Upper lobe of left lung (tissue), 6 donors: Measurements from ENCODE around the gene RAB37. TPM values are rescaled to one million over a fixed set of nuclear protein-coding genes. Genes with fewer than 3 reads are reported as not detected.
A peak's percentile ranks its signal among the peaks of the same experiment; 100 is the strongest.

Experiments
- ATAC-seq, 2 donors: fragments of 200-7000 bp; cut with Tn5 transposase; one replicate each; pipeline ENCODE4 v1.9.1; 2022; ENCODE audit warnings: mild to moderate bottlenecking in 2 of 2, moderate library complexity in 2 of 2; ENCODE audit not compliant: low FRiP score in 2 of 2
- DNase-seq, 2 donors: peaks; one replicate each; pipeline ENCODE4 v3.0.0-alpha.2; 2019 to 2020
- H3K27ac ChIP-seq, 4 donors: fragments of 200-600 bp; sonication (generic); one replicate each; pipeline ENCODE4 v1.5.1; 2016 to 2019
- H3K27me3 ChIP-seq, 4 donors: fragments of 200-600 bp; sonication (generic); one replicate each; pipeline ENCODE4 v1.5.1; 2017 to 2019
- H3K36me3 ChIP-seq, 4 donors: fragments of 200-600 bp; sonication (generic); one replicate each; pipeline ENCODE4 v1.5.1; 2016 to 2019
- H3K4me1 ChIP-seq, 4 donors: fragments of 200-600 bp; sonication (generic); one replicate each; pipeline ENCODE4 v1.5.1; 2018 to 2019
- H3K4me3 ChIP-seq, 4 donors: fragments of 200-600 bp; sonication (generic); one replicate each; pipeline ENCODE4 v1.5.1; 2017 to 2019; ENCODE audit warnings: mild to moderate bottlenecking in 2 of 4, moderate library complexity in 1 of 4
- H3K9me3 ChIP-seq, 4 donors: fragments of 200-600 bp; sonication (generic); one replicate each; pipeline ENCODE4 v1.5.1; 2018 to 2019
- EP300 ChIP-seq, 4 donors: sonication (generic); formaldehyde crosslinking; IDR thresholded peaks; one replicate each; pipeline ENCODE4 v1.5.1; 2017; ENCODE audit warnings: antibody characterized with exemption in 4 of 4, control low read depth in 2 of 4
- POLR2A ChIP-seq, 4 donors: fragments of 450-650 bp; IDR thresholded peaks; one replicate each; pipeline ENCODE4 v1.5.1; 2016 to 2017; ENCODE audit warnings: antibody characterized with exemption in 4 of 4, mild to moderate bottlenecking in 2 of 4
- POLR2AphosphoS5 ChIP-seq, 2 donors: sonication (generic); formaldehyde crosslinking; IDR thresholded peaks; one replicate each; pipeline ENCODE4 v1.5.1; 2017; ENCODE audit warnings: antibody characterized with exemption in 2 of 2
- WGBS, 2 donors: methylation state at CpG; one replicate each; pipeline ENCODE4 v1.1.5; 2017 to 2018; 5-methylcytosine and 5-hydroxymethylcytosine counted together
- total RNA-seq, 6 donors: library from RNA; depleted of rRNA in 4 of 6; stranded (reverse); fragments of >200 nt in 4 of 6; gene quantifications; one replicate each; pipeline versions ENCODE4 v1.1.0 to v1.2.1, GENCODE V29; 2016 to 2021
- TF ChIP-seq, protein P1 (sequence below), 6 experiments: fragments of 450-650 bp in 4 of 6; fragments of 200-600 bp in 2 of 6; sonication (generic) in 2 of 6; IDR thresholded peaks; one replicate each; pipeline ENCODE4 v1.5.1; 2016 to 2019; ENCODE audit warnings: antibody characterized with exemption in 6 of 6
- donor health status: DM: no; HTN: no; CAD: no; lungs with moderate emphysema.
- donor health status: DM: no; HTN: yes; CAD: no; lungs with severe emphysema.

Gene RAB37
- total RNA-seq, 6 donors from 2014 or later = 1.1 to 7.1 (median 3.7) TPM

DNA sequence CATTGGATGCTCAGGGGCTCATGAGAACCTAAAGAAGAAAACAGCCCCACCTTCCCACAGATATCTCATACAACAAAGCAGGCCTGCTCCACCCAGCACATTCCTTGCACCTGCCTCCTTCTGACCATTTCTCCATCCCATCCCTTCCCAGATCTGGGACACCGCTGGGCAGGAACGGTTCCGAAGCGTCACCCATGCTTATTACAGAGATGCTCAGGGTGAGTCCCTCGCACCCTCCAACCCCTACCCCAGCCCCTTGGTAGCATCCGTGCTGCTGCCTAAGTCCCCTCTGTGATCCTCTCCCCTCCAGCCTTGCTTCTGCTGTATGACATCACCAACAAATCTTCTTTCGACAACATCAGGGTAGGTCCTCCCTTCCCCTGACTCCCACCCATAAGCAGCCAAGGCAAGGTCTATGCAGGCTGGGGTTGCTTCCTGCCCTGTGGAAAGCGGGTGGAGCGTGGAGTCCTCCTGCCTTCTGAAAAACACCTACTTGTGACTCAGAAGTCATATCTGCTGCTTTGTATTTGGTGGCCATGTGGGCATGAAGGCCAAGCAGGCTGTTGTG, 6.0 kb downstream of the RAB37 start:
- peak overlapping the region in 3 of 4 donors; percentile 30 to 71 (median 42) for H3K27ac ChIP-seq
- ATAC-seq (no peak), DNase-seq (no peak)
- no peaks in the 10 kb centered on the region for H3K36me3 ChIP-seq
- no peak overlapping the region for H3K4me3 ChIP-seq
- peaks cover 0 to 6% (median 2%) of the 10 kb centered on the region in 4 donors for H3K27me3 ChIP-seq
- peaks cover 61 to 90% (median 66%) of the 10 kb centered on the region in 4 donors for H3K4me1 ChIP-seq
- TF ChIP-seq, protein P1, sequence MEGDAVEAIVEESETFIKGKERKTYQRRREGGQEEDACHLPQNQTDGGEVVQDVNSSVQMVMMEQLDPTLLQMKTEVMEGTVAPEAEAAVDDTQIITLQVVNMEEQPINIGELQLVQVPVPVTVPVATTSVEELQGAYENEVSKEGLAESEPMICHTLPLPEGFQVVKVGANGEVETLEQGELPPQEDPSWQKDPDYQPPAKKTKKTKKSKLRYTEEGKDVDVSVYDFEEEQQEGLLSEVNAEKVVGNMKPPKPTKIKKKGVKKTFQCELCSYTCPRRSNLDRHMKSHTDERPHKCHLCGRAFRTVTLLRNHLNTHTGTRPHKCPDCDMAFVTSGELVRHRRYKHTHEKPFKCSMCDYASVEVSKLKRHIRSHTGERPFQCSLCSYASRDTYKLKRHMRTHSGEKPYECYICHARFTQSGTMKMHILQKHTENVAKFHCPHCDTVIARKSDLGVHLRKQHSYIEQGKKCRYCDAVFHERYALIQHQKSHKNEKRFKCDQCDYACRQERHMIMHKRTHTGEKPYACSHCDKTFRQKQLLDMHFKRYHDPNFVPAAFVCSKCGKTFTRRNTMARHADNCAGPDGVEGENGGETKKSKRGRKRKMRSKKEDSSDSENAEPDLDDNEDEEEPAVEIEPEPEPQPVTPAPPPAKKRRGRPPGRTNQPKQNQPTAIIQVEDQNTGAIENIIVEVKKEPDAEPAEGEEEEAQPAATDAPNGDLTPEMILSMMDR (IDR thresholded peaks at IDR 0.05) = no peak
- TF ChIP-seq POLR2A (IDR thresholded peaks at IDR 0.05) (no peak), EP300 (IDR thresholded peaks at IDR 0.05) (no peak), POLR2AphosphoS5 (IDR thresholded peaks at IDR 0.05) (no peak)
- WGBS, 2 donors = 91 to 94% methylated on average over 9 of the region's 9 CpGs
- H3K9me3 ChIP-seq = no peaks in the 10 kb centered on the region

DNA sequence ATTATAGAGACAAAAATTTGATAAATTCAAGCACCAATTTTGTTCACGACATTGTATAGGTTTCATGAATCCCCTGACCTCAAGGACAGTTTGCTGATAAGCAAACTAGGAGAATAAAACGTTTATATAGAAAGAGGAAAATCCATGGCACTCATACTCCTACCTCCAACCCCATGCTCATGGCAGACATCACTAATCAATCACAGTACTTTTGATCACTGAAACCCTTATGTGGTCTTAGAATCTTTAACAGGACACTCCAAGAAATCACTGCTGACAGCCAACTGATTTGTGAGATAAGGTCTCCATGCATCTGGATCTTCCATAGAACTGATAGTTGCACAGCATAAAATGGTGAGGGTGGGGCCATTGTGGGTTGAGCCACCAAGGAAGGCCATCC, 6.7 kb downstream of the RAB37 start:
- H3K36me3 ChIP-seq = no peaks in the 10 kb centered on the region
- H3K27me3 ChIP-seq = peaks cover 0 to 1% (median under 1%) of the 10 kb centered on the region in 4 donors
- H3K4me1 ChIP-seq = peaks cover 54 to 84% (median 60%) of the 10 kb centered on the region in 4 donors
- no peak for TF ChIP-seq POLR2A (IDR thresholded peaks at IDR 0.05)
- TF ChIP-seq, protein P1 (IDR thresholded peaks at IDR 0.05) = no peak
- no peak for TF ChIP-seq EP300 (IDR thresholded peaks at IDR 0.05)
- TF ChIP-seq POLR2AphosphoS5 (IDR thresholded peaks at IDR 0.05) = no peak
- ATAC-seq (no peak), DNase-seq (no peak)
- no peaks in the 10 kb centered on the region for H3K9me3 ChIP-seq
- WGBS, 2 donors = 73 to 74% methylated on average over 2 of the region's 2 CpGs
- H3K27ac ChIP-seq = peak overlapping the region in 1 of 4 donors; percentile 30
- no peak overlapping the region for H3K4me3 ChIP-seq

DNA sequence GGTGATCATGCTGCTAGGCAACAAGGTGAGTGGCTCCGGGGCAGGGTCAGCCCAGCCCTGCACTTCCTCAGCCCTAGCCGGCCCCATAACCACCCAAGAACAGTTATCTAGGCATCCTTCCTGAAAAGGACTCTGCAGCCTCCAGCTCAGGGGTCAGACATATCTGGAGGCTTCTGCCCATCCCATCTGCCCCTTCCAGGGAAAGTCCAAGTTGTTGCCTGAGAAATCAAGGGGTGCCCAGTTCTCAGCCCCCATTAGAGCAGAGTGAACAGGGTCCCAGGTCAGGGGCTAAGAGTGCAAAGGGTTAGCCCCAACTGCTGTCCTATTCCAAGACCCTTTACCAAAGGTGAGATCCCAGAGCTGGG, 7.3 kb downstream of the RAB37 start:
- WGBS, 2 donors = 32 to 100% methylated on average over 1 to 2 of the region's 2 CpGs
- TF ChIP-seq EP300 (IDR thresholded peaks at IDR 0.05) (no peak), POLR2AphosphoS5 (IDR thresholded peaks at IDR 0.05) (no peak), POLR2A (IDR thresholded peaks at IDR 0.05) (no peak)
- TF ChIP-seq, protein P1 (IDR thresholded peaks at IDR 0.05) = no peak

DNA sequence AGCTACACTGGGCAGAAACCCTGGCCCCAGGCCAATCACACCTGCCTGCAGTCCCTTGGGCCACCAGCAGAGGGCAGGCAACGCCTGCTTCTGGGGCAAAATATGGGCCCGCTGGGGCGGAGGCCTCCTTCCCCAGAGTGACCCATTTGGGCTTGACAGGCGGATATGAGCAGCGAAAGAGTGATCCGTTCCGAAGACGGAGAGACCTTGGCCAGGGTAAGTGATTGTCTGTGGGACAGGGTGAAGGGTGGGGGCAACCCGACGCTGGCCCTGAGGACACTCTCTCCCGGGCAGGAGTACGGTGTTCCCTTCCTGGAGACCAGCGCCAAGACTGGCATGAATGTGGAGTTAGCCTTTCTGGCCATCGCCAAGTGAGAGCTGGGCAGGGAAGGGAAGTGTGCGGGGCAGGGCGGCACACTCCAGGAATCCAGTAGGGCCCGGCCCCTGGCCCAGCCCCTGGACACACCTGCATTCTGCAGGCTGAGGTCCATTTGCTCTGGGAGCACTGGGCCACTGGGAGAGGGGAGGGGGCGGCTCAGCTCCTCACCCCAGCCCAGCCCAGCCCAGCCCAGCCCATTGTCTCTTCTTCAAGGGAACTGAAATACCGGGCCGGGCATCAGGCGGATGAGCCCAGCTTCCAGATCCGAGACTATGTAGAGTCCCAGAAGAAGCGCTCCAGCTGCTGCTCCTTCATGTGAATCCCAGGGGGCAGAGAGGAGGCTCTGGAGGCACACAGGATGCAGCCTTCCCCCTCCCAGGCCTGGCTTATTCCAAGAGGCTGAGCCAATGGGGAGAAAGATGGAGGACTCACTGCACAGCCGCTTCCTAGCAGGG, 7.9 kb downstream of the RAB37 start:
- Histone ChIP-seq H3K27ac (peak overlapping the region; percentile 53 to 88 (median 82)), H3K4me3 (peak overlapping the region in 3 of 4 donors; percentile 17 to 39 (median 37)), H3K4me1 (peaks cover 52 to 81% (median 61%) of the 10 kb centered on the region in 4 donors), H3K9me3 (no peaks in the 10 kb centered on the region), H3K36me3 (no peaks in the 10 kb centered on the region), H3K27me3 (peaks cover 0 to 1% (median 0%) of the 10 kb centered on the region in 4 donors)
- TF ChIP-seq POLR2A (IDR thresholded peaks at IDR 0.05) = no peak
- no peak for TF ChIP-seq EP300 (IDR thresholded peaks at IDR 0.05)
- peak; percentile 58 to 66 for TF ChIP-seq POLR2AphosphoS5 (IDR thresholded peaks at IDR 0.05)
- TF ChIP-seq, protein P1 (IDR thresholded peaks at IDR 0.05) = peak; percentile 99 to 100 (median 100)
- 13 to 34% methylated on average over 11 to 24 of the region's 24 CpGs for WGBS, 2 donors
- DNase-seq (peak; percentile 94 to 96), ATAC-seq (peak; percentile 63 to 89)

More for the DNA sequence above, 7.3 kb downstream of the RAB37 start:
- Histone ChIP-seq H3K36me3 (no peaks in the 10 kb centered on the region), H3K4me3 (no peak overlapping the region), H3K4me1 (peaks cover 51 to 81% (median 57%) of the 10 kb centered on the region in 4 donors), H3K27me3 (peaks cover 0 to 1% (median 0%) of the 10 kb centered on the region in 4 donors), H3K9me3 (no peaks in the 10 kb centered on the region), H3K27ac (peak overlapping the region in 3 of 4 donors; percentile 21 to 82 (median 30))
- DNase-seq (no peak), ATAC-seq (no peak)
